Panc1 (cell line): ENCODE results near the gene CDH13. TPM values are rescaled to one million over a fixed set of nuclear protein-coding genes. Genes with fewer than 3 reads are reported as not detected.

Source experiments
- ATAC-seq: fragments of 200-7000 bp; cut with Tn5 transposase; 2 replicates; pipeline ENCODE4 v1.9.1; 2020; ENCODE audit warnings: mild to moderate bottlenecking, moderate library complexity
- BruUV-seq: library from RNA; stranded (reverse); fragments of 400-500 nt; replicated peaks from 2 replicates; lab custom pipeline; 2021; lab: Mats Ljungman, UMichigan
- CTCF ChIA-PET: fragments of 300-600 bp; sonication (Branson Sonifier 250); formaldehyde crosslinking; loops from one replicate; lab custom pipeline; 2022; ENCODE audit warnings: antibody characterized with exemption; lab: Charles Lee
- POLR2A ChIA-PET: fragments of 300-600 bp; sonication (Branson Sonifier 250); formaldehyde crosslinking; loops from one replicate; lab custom pipeline; 2022; ENCODE audit warnings: antibody characterized with exemption; lab: Charles Lee
- DNase-seq: peaks from one replicate; pipeline ENCODE4 v3.0.0-alpha.2; 2010; ENCODE audit warnings: low read depth, low spot score
- H3K27ac ChIP-seq: 2 replicates; pipeline ENCODE4 v1.5.1; 2011; ENCODE audit warnings: mild to moderate bottlenecking, low read length, inconsistent platforms
- H3K27me3 ChIP-seq: fragments of 200-500 bp; sonication (Bioruptor generic); 2 replicates; pipeline ENCODE4 v1.6.0; 2014; ENCODE audit warnings: low read length, inconsistent platforms; ENCODE audit not compliant: control insufficient read depth, insufficient read depth
- H3K36me3 ChIP-seq: fragments of 200-500 bp; sonication (Bioruptor generic); 2 replicates; pipeline ENCODE4 v1.5.1; 2014; ENCODE audit warnings: inconsistent platforms, mild to moderate bottlenecking, low read length, moderate library complexity; ENCODE audit not compliant: control insufficient read depth, insufficient read depth
- H3K4me1 ChIP-seq: 2 replicates; pipeline ENCODE4 v1.5.1; 2011; ENCODE audit warnings: inconsistent platforms, mild to moderate bottlenecking, low read length, moderate library complexity; ENCODE audit not compliant: control insufficient read depth, insufficient read depth
- H3K4me3 ChIP-seq, 2 experiments: 2 replicates each; pipeline ENCODE4 v1.5.1; 2011 to 2012; ENCODE audit warnings: low read depth in 2 of 2, low read length in 2 of 2, mild to moderate bottlenecking in 2 of 2, inconsistent platforms in 1 of 2, moderate library complexity in 1 of 2
- H3K9me3 ChIP-seq: fragments of 200-500 bp; sonication (Bioruptor generic); 2 replicates; pipeline ENCODE4 v1.5.1; 2014; ENCODE audit warnings: low read depth, mild to moderate bottlenecking, inconsistent platforms, low read length, moderate library complexity; ENCODE audit not compliant: control insufficient read depth, insufficient read depth
- POLR2AphosphoS5 ChIP-seq: IDR thresholded peaks from 2 replicates; pipeline ENCODE4 v1.6.1; 2012; ENCODE audit warnings: mild to moderate bottlenecking, low read depth, low read length, moderate library complexity
- SIN3A ChIP-seq: IDR thresholded peaks from 2 replicates; pipeline ENCODE4 v1.6.1; 2012; ENCODE audit warnings: low read depth, mild to moderate bottlenecking, low read length, moderate library complexity, borderline replicate concordance; ENCODE audit not compliant: insufficient read depth
- TCF7L2 ChIP-seq: IDR thresholded peaks from 2 replicates; pipeline ENCODE4 v1.6.1; 2011; ENCODE audit warnings: mild to moderate bottlenecking, low read depth, low read length, inconsistent platforms
- in situ Hi-C: cut with HindIII; loops from 2 replicates; pipeline ENCODE4 v1.10.0; 2016; ENCODE audit warnings: low sequenced_read_pairs, low pct_unique_long_range_greater_than_20kb
- intact Hi-C: fragments of 100-400 bp; cut with micrococcal nuclease; formaldehyde crosslinking; loops from one replicate; pipeline ENCODE4 v1.10.0; 2022; ENCODE audit not compliant: unreplicated experiment
- total RNA-seq: library from RNA; stranded (reverse); gene quantifications from one replicate; pipeline ENCODE4 v1.2.1, GENCODE V29; 2021; ENCODE audit not compliant: unreplicated experiment
- TF ChIP-seq, protein P1 (sequence below), 2 experiments: IDR thresholded peaks; 2 replicates each; pipeline ENCODE4 v1.6.1; 2011 to 2012; ENCODE audit warnings: low read depth in 2 of 2, control low read depth in 1 of 2, low read length in 1 of 2, mild to moderate bottlenecking in 1 of 2, moderate library complexity in 1 of 2; ENCODE audit not compliant: insufficient read depth in 1 of 2
- TF ChIP-seq, protein P2 (sequence below): fragments of 450-650 bp; IDR thresholded peaks from 2 replicates; pipeline ENCODE4 v1.5.1; 2017; ENCODE audit warnings: mild to moderate bottlenecking

The CDH13 gene
- total RNA-seq, 1 experiment from 2014 or later = not detected

DNA sequence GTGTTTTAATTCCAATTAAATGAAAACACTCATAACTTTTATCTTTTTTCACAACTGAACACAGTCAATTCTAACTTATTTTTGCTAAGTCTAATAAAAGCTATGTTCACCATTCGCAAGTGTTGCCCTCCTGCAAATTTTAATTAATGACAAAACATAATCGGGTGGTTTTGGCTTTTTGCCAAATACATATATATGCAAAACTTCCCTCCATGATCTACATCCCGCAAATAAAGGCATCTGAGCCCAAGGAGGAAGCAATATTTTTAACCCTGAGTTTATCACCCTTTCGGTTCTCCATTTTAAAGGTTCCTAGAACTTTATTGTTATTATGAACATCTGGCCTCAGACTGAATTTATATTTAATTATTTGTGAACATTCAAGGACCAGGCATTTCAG, 507.9 kb downstream of the CDH13 start:
- BruUV-seq = no TSS peak

DNA sequence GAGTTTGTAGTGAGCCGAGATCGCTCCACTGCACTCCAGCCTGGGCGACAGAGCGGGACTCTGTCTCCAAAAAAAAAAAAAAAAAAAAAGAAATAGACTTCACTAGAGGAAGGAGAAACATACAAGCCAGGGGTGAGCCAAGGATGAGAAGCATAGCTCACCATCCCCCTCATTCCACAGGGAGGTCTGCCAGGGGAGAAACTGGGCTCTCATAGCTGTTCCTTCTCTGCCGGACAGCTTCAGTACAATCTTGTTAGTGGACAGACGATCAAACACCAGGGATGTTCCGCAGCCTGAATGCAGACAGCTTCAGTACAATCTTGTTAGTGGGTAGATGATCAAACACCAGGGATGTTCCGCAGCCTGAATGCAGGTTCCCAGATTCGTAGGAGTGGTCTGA, 509.6 kb downstream of the CDH13 start:
- H3K36me3 ChIP-seq = no peaks in the 10 kb centered on the region
- H3K4me1 ChIP-seq = peaks cover 3% of the 10 kb centered on the region; the same call in 1 of the 2 replicates
- TF ChIP-seq TCF7L2 = no peak
- TF ChIP-seq, protein P1, sequence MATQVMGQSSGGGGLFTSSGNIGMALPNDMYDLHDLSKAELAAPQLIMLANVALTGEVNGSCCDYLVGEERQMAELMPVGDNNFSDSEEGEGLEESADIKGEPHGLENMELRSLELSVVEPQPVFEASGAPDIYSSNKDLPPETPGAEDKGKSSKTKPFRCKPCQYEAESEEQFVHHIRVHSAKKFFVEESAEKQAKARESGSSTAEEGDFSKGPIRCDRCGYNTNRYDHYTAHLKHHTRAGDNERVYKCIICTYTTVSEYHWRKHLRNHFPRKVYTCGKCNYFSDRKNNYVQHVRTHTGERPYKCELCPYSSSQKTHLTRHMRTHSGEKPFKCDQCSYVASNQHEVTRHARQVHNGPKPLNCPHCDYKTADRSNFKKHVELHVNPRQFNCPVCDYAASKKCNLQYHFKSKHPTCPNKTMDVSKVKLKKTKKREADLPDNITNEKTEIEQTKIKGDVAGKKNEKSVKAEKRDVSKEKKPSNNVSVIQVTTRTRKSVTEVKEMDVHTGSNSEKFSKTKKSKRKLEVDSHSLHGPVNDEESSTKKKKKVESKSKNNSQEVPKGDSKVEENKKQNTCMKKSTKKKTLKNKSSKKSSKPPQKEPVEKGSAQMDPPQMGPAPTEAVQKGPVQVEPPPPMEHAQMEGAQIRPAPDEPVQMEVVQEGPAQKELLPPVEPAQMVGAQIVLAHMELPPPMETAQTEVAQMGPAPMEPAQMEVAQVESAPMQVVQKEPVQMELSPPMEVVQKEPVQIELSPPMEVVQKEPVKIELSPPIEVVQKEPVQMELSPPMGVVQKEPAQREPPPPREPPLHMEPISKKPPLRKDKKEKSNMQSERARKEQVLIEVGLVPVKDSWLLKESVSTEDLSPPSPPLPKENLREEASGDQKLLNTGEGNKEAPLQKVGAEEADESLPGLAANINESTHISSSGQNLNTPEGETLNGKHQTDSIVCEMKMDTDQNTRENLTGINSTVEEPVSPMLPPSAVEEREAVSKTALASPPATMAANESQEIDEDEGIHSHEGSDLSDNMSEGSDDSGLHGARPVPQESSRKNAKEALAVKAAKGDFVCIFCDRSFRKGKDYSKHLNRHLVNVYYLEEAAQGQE (IDR thresholded peaks at IDR 0.05; ENCODE audit: insufficient read depth in 1 of 2, low read depth in 2 of 2, low read length in 1 of 2) = no peak
- TF ChIP-seq, protein P2, sequence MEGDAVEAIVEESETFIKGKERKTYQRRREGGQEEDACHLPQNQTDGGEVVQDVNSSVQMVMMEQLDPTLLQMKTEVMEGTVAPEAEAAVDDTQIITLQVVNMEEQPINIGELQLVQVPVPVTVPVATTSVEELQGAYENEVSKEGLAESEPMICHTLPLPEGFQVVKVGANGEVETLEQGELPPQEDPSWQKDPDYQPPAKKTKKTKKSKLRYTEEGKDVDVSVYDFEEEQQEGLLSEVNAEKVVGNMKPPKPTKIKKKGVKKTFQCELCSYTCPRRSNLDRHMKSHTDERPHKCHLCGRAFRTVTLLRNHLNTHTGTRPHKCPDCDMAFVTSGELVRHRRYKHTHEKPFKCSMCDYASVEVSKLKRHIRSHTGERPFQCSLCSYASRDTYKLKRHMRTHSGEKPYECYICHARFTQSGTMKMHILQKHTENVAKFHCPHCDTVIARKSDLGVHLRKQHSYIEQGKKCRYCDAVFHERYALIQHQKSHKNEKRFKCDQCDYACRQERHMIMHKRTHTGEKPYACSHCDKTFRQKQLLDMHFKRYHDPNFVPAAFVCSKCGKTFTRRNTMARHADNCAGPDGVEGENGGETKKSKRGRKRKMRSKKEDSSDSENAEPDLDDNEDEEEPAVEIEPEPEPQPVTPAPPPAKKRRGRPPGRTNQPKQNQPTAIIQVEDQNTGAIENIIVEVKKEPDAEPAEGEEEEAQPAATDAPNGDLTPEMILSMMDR = no peak
- TF ChIP-seq SIN3A = no peak
- TF ChIP-seq POLR2AphosphoS5 = no peak
- DNase-seq = no peak
- no peak for ATAC-seq
- intact Hi-C loops (no loop called here), in situ Hi-C loops (no loop called here)
- no peaks in the 10 kb centered on the region for H3K9me3 ChIP-seq
- ChIA-PET CTCF (no interaction called here), POLR2A (no interaction called here)
- no TSS peak for BruUV-seq
- H3K27me3 ChIP-seq = no peaks in the 10 kb centered on the region
- H3K4me3 ChIP-seq = no peak overlapping the region
- no peak overlapping the region for H3K27ac ChIP-seq

More for the DNA sequence above, 507.9 kb downstream of the CDH13 start:
- Histone ChIP-seq H3K36me3 (no peaks in the 10 kb centered on the region), H3K27ac (no peak overlapping the region), H3K9me3 (no peaks in the 10 kb centered on the region), H3K4me3 (no peak overlapping the region), H3K4me1 (peaks cover 3% of the 10 kb centered on the region; the same call in 1 of the 2 replicates), H3K27me3 (no peaks in the 10 kb centered on the region)
- DNase-seq (no peak), ATAC-seq (no peak)
- ChIA-PET CTCF (no interaction called here), POLR2A (no interaction called here)
- in situ Hi-C loops (no loop called here), intact Hi-C loops (no loop called here)
- no peak for TF ChIP-seq SIN3A
- TF ChIP-seq, protein P1 (IDR thresholded peaks at IDR 0.05; ENCODE audit: insufficient read depth in 1 of 2, low read depth in 2 of 2, low read length in 1 of 2) = no peak
- no peak for TF ChIP-seq POLR2AphosphoS5
- TF ChIP-seq TCF7L2 = no peak
- TF ChIP-seq, protein P2 = no peak
